K562 (cell line): Measurements from ENCODE around the gene ZFP36. TPM values are rescaled to one million over a fixed set of nuclear protein-coding genes. Genes with fewer than 3 reads are reported as not detected.
A peak's percentile ranks its signal among the peaks of the same experiment; 100 is the strongest.

Experiments used
- BCOR ChIP-seq: fragments of 450-650 bp; IDR thresholded peaks from 2 replicates; pipeline ENCODE4 v1.6.1; 2016
- CXXC5 ChIP-seq: fragments of 250-450 bp; sonication (Bioruptor Pico); IDR thresholded peaks from 2 replicates; pipeline ENCODE4 v1.8.0; 2022; ENCODE audit warnings: inconsistent platforms, mild to moderate bottlenecking, moderate library complexity
- ESRRB ChIP-seq: fragments of 250-450 bp; sonication (Bioruptor Pico); IDR thresholded peaks from 2 replicates; pipeline ENCODE4 v1.5.0; 2020; ENCODE audit warnings: mild to moderate bottlenecking, moderate library complexity, borderline replicate concordance
- FOXP4 ChIP-seq: sonication (generic); formaldehyde crosslinking; IDR thresholded peaks from 2 replicates; pipeline ENCODE4 v1.8.0; 2022; ENCODE audit warnings: mild to moderate bottlenecking, missing genetic modification reagents, borderline replicate concordance
- GATAD2A ChIP-seq: fragments of 450-650 bp; IDR thresholded peaks from 2 replicates; pipeline ENCODE4 v1.6.1; 2017
- HDAC3 ChIP-seq: fragments of 450-650 bp; IDR thresholded peaks from 2 replicates; pipeline ENCODE4 v1.6.1; 2018; ENCODE audit warnings: borderline replicate concordance, mild to moderate bottlenecking, moderate library complexity; ENCODE audit not compliant: partially characterized antibody
- HNRNPLL ChIP-seq: fragments of 200-400 bp; formaldehyde crosslinking; IDR thresholded peaks from 2 replicates; pipeline ENCODE4 v1.6.1; 2017; ENCODE audit warnings: low read length, low read depth, mild to moderate bottlenecking; ENCODE audit not compliant: poor library complexity, severe bottlenecking
- HOXB6 ChIP-seq: fragments of 250-450 bp; sonication (Bioruptor Pico); IDR thresholded peaks from 2 replicates; pipeline ENCODE4 v1.5.1; 2022; ENCODE audit warnings: mild to moderate bottlenecking, borderline replicate concordance
- JUNB ChIP-seq: fragments of 450-650 bp; formaldehyde crosslinking; conservative IDR thresholded peaks from 2 replicates; pipeline ENCODE4 v1.4.0; 2020; ENCODE audit warnings: mild to moderate bottlenecking
- L3MBTL2 ChIP-seq: fragments of 450-650 bp; IDR thresholded peaks from 2 replicates; pipeline ENCODE4 v1.6.1; 2016; ENCODE audit warnings: mild to moderate bottlenecking, moderate library complexity
- MED1 ChIP-seq: sonication (generic); formaldehyde crosslinking; IDR thresholded peaks from 2 replicates; pipeline ENCODE4 v1.8.1; 2023; ENCODE audit warnings: missing genetic modification reagents, borderline replicate concordance
- MEF2A ChIP-seq: IDR thresholded peaks from 2 replicates; pipeline ENCODE4 v1.6.1; 2011; ENCODE audit warnings: low read depth, mild to moderate bottlenecking, low read length, moderate library complexity; ENCODE audit not compliant: control insufficient read depth
- SMARCC2 ChIP-seq: fragments of 450-650 bp; IDR thresholded peaks from 2 replicates; pipeline ENCODE4 v1.6.1; 2017; ENCODE audit warnings: antibody characterized with exemption, moderate library complexity, mild to moderate bottlenecking, low read depth
- STAT5B ChIP-seq: fragments of 250-450 bp; sonication (Bioruptor Pico); IDR thresholded peaks from 2 replicates; pipeline ENCODE4 v1.8.0; 2021; ENCODE audit warnings: mild to moderate bottlenecking, inconsistent platforms
- ZNF12 ChIP-seq: sonication (generic); formaldehyde crosslinking; IDR thresholded peaks from 2 replicates; pipeline ENCODE4 v1.4.0; 2020; ENCODE audit warnings: mild to moderate bottlenecking, missing genetic modification reagents
- ZNF24 ChIP-seq: fragments of 450-650 bp; IDR thresholded peaks from 2 replicates; pipeline ENCODE4 v1.6.1; 2016
- ZNF263 ChIP-seq: sonication (generic); formaldehyde crosslinking; IDR thresholded peaks from 2 replicates; pipeline ENCODE4 v1.8.0; 2022; ENCODE audit warnings: mild to moderate bottlenecking, missing genetic modification reagents, borderline replicate concordance
- ZNF695 ChIP-seq: fragments of 450-650 bp; formaldehyde crosslinking; IDR thresholded peaks from 2 replicates; pipeline ENCODE4 v1.4.0; 2020; ENCODE audit warnings: mild to moderate bottlenecking, moderate library complexity
- polyA plus RNA-seq, 8 experiments: library from polyadenylated mRNA; depleted of rRNA in 4 of 8; stranded (reverse) in 5 of 8; unstranded in 3 of 8; fragments of >200 nt; fragmentation: Nextera tagmentation in 2 of 8; fragmentation: Illumina TruSeq in 1 of 8; extraction: Ambion mirVana in 2 of 8; extraction: Trizol in 1 of 8; gene quantifications; 2 replicates each; pipeline versions ENCODE4 v1.2.1 to v1.2.3, GENCODE V29; 2011 to 2014; ENCODE audit warnings: inconsistent platforms in 1 of 8, missing spikeins in 1 of 8
- total RNA-seq, 7 experiments: library from RNA; depleted of rRNA in 6 of 7; stranded (reverse); fragments of >200 nt in 6 of 7; fragmentation: Illumina TruSeq in 2 of 7; extraction: Trizol in 2 of 7; gene quantifications; 2 replicates each; pipeline versions ENCODE4 v1.2.1 to v1.2.3, GENCODE V29; 2011 to 2021; ENCODE audit warnings: low replicate concordance in 1 of 7

The ZFP36 gene
- total and polyA plus RNA-seq, 9 of the 15 experiments (the other 6 are each of a cell fraction or from before 2014, with no cell fraction given): 1.0 to 20.1 (median 3.5) TPM

- TF ChIP-seq ZNF12: no peak
- TF ChIP-seq HNRNPLL: no peak
- no peak; the same call in 1 of the 2 replicates for TF ChIP-seq ZNF695
- TF ChIP-seq MED1 (CRISPR knock-in tag): peak; percentile 26; the same call in 1 of the 2 replicates
- peak; percentile 96 for TF ChIP-seq L3MBTL2
- no peak for TF ChIP-seq SMARCC2
- peak; percentile 97 for TF ChIP-seq CXXC5
- TF ChIP-seq STAT5B (CRISPR knock-in tag): no peak
- no peak for TF ChIP-seq HOXB6 (CRISPR knock-in tag)
- peak; percentile 89 for TF ChIP-seq GATAD2A
- no peak for TF ChIP-seq ZNF24
- peak; percentile 71; the same call in 1 of the 2 replicates for TF ChIP-seq ZNF263 (CRISPR knock-in tag)
- peak; percentile 58 for TF ChIP-seq HDAC3
- TF ChIP-seq FOXP4 (CRISPR knock-in tag): no peak; the same call in 1 of the 2 replicates
- TF ChIP-seq MEF2A: peak; percentile 91
- TF ChIP-seq JUNB (CRISPR knock-in tag): no peak
- TF ChIP-seq ESRRB: no peak
- TF ChIP-seq BCOR: peak; percentile 52
Measured at GRCh38 chr19:39402346-39403300, 4.0 kb upstream of the ZFP36 start (continued).
